GM11168 (cell line): ENCODE results near the gene TNFSF15.

Experiments
- in situ Hi-C: fragments of 300-500 bp; cut with MboI; formaldehyde crosslinking; loops from one replicate; pipeline ENCODE4 v1.12.0; 2022; ENCODE audit warnings: low sequenced_read_pairs; ENCODE audit not compliant: unreplicated experiment

Gene TNFSF15

DNA sequence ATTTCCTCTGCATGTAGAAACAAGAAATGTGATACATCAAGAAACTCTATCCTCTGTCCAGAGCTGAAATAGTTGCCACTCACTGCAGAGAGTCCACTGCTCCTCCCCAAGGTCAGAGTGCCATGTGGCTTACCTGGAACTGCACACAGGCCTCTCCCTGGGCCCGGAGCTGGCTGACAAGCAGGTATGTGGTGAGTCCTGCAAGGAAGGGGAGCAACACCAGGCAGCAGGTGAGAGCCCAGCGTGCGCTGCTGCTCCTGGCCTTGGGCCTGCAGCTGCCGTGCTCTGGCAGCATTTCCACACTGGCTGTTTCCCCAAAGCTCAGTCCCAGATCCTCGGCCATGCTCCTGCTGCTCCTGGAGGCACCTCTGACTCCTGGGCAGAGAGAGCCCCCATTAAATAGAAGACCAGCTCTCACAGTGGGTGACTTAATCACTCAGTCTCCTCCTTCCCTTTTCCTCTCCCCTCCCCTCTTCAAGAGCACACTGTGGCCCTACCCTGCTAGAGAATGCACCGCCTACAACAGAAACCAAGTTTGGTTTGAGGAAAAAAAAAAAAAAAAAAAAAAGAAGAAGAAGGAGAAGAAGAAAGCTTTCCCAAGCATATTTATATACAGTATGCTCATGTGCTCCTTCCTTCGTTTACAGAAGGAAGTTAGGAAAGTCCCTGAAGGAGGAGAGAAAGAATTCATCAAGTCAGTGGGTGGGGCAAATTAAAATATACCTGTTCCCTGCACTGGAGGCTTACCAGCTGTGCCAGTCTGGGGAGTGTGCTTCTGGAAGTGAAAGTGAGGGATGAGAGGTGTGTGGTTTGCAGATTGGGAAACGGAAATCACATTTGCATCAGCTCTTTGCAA is at the start of gene TNFSF15:
TSS of gene TNFSF15 (minus strand) at position 370 of the 856 bp plus-strand sequence. CDS start at position 343, 27 bp downstream.
- in situ Hi-C loops: no loop called here

DNA sequence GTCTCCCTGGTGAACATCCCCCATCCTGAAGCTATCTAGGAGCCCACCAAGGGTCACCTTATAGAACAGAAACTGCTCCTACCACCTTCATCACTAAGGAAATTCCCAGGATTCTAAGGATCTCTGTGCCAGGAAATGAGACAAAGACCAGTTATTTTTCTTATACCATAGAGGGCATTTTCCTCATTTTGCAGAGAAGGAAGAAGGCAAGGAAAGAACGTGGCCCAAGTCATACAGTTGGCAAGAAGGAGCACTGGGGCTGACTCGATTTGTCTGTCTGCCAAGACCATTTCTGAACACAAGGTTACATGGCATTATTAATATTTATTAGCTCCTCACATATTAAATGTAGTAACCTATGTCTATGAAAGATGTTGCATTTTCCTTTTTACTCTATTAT is 49.6 kb upstream of the TNFSF15 start:
- in situ Hi-C loops: no loop called here

DNA sequence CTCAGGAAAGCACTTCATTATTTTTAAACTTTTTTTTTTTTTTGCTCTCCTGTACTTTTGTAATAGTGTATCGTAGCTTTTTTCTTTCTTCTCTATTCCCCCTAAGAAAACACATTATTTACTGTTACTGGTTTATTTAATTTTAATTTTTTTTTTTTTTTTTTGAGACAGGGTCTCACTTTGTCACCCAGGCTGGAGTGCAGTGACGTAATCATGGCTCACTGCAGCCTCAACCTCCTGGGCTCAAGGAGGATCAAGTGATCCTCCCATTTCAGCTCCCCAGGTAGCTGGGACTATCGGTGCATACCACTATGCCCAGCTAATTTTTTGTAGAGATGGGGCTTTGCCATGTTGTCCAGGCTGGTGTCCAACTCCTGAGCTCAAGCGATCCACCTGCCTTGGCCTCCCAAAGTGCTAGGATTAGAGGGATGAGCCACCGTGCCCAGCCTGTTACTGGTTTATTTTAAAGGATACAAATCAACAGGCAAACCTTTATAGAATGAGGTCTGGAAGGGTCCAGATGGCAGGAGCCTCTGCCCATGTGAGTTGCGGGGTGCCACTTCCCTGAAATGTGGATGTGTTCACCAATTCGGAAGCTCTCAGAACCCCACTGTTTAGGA is 49.0 kb upstream of the TNFSF15 start:
- in situ Hi-C loops: no loop called here

DNA sequence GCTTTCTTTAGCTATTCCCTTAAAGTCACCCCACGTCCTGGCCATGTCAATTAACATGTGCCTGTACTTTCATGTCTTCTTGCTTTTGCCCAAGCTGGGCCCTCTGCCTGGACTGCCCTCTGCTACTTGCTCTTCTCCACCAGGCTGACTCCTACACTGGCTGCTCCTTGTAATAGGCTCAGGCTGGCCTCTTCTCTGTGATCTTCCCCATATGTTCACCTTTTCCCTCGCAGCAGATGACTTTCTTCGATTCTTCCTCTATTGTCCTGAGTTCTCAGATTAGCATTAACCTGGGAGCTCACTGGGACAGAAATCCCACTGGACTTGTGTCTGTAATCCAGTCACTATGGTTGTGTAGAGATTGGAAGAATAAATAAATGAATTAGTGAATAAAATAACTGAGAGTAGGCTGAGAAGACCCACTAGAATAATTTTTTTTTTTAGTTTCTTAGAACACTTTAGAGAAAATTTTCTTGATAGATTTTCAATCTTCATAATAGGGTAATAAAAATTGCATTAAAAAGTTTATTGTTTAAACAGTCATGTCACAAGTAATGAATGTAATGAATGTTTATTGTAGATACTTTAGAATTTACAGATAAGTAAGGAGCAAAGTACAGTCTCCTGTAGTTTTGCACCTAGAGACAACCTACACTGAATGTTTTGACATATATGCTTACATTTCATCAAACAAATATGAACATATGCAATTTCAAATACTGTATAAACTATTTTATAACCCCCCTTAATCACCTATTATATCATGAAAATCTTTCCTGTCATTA is 47.4 kb upstream of the TNFSF15 start:
- in situ Hi-C loops: no loop called here

DNA sequence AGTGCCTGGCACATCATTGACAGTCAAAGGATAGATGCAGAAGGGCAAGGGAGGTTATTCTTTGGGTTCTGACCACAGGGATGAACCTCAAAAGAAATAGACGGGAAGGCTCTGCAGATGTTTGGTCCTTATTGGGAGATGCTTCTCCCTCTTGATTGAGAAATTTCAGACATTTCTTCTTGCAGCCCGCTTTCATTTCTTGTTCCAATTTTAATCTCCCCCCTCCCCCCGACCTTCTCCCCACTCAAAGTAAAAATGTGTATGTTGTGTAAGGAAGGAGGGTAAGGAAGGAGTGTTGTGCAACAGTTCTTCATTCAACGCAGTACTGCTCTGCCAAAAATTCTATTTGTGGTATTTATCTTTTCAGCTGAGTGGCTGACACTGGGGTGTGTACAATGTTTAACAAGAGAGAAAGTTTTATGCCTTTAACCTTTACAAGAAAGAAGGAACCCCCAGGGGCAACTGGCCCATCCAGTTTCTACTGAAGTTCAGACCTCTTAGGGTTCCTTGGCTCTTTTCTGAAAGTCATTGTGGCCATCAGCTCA is 46.3 kb upstream of the TNFSF15 start:
- in situ Hi-C loops: no loop called here

DNA sequence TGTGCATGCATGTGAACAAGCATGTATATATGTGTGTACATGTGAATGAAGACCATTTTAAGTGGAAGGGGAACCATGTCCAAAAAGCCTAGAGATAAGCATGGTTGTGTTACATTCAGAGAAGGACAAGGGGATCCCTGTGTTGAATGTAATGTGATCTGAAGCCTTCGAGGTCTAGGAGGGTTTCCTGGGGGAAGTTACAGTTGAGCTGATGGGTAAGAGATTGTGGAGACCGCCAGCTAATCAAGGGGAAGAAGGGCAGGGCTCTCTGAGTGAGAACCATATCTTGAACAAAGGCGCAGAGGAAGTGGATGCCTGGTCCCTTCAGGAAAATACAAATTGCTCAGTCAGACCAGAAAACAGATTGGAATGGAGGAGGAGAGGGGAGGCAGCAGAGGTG is 45.5 kb upstream of the TNFSF15 start:
- in situ Hi-C loops: no loop called here

DNA sequence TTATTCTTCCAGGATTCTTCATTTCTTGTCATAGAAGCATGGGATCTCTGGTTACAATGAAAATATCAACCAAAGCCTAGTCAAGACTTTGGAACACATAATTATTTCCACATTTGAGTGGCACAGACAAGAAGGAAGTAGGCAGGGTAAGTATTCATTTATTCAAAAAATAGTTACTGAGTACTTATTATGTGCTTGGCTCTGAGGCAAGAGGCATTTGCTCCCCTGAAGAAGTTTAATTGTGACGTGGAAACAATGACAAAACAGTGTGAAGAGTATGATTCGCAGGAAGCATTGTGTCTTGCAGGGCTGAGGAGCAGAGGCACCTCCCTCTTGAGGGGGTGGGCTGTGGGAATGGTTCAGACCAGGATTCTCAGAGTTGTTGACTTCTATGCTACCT is 45.0 kb upstream of the TNFSF15 start:
- in situ Hi-C loops: no loop called here

DNA sequence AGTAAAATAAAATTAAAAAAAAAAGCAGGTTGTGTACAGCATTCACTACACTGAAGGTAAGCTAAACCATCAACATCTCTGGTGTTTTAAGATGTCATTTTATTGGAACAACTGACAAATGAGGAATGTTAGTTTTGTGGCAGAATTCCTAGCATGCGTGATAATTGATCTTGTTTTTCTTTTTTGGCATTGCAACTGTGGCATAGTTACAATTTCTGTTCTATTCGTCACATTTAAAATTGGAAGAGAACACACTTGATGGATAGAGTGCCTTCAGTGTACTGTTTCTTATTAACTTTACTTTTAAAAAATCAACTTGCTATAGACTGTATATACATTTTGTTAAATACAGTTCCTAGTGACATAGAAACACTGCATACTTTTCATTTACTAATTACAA is 43.6 kb upstream of the TNFSF15 start:
- in situ Hi-C loops: no loop called here

DNA sequence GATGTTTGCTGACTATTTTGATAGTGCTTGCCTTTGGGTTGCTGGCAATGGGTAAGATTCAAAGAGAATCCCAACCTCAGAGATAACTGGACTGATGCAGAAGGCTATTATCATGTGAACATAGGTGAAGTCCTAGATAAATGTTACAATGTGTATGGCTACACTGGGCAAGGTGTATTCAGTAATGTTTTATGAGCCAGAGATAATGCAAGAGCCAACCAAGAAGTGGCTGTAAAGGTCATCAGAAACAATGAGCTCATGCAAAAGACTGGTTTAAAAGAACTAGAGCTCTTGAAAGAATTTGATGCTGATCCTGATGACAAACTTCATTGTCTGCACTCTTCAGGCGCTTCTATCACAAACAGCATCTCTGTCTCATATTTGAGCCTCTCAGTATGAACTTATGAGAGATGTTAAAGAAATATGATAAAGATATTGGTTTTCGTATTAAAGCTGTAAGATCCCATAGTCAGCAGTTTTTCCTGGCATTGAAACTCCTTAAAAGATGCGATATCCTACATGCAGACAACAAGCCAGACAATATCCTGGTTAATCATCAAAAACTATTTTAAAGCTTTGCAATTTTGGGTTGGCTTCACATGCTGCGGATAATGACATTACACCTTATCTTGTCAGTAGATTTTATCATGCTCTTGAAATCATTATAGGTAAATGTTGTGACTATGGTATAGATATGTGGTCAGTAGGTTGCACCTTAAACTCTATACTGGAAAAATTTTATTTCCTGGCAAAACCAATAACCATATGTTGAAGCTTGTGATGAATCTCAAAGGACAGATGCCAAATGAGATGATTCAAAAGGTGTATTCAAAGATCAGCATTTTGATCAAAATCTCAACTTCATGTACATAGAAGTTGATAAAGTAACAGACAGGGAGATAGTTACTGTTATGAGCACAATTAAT is 41.9 kb upstream of the TNFSF15 start:
- in situ Hi-C loops: no loop called here

DNA sequence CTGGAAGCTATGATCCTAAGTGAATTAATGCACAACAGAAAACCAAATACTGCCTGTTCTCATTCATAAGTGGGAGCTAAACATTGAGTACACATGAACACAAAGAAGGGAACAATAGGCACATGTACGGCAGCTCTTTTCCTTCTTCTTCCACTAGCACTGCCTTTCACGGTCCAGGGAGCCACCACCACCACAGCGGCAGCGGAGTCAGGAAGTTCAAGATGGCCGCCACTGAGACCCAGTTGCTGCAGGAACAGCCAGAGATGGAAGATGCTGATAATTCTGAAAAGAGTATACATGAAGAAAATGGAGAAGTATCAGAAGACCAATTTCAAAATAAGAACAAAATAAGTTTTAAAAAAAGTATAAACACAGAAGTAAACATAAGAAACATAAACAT is 39.5 kb upstream of the TNFSF15 start:
- in situ Hi-C loops: no loop called here

DNA sequence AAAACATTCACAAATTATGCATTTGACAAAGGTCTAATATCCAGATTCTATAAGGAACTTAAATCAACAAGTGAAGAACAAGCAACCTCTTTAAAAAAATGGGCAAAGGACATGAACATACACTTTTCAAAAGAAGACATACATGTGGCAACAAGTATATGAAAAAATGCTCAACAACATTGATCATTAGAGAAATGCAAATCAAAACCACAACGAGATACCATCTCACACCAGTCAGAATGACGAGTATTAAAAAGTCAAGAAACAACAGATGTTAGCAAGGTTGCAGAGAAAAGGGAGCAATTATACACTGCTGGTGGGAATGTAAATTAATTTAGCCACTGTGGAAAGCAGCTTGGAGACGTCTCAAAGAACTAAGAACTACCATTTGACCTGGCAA is 38.9 kb upstream of the TNFSF15 start:
- in situ Hi-C loops: no loop called here

DNA sequence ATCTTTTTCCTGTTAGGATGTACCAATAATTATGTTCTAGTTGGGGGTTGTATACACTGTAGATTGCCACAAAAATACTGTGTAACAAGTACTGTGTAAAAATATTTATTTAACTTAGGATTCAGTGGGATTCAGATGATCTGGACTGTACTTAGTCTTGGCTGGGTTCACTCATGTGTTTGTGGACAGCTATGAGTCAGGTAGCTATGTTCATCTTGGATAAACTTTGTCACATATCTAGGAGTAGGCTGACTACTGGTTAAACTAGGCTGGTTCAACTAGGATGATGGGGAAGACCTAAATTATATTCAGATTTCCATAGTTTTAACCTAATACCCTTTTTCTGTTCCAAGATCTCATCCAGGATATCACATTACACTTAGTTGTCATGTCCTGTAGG is 32.1 kb upstream of the TNFSF15 start:
- in situ Hi-C loops: no loop called here

DNA sequence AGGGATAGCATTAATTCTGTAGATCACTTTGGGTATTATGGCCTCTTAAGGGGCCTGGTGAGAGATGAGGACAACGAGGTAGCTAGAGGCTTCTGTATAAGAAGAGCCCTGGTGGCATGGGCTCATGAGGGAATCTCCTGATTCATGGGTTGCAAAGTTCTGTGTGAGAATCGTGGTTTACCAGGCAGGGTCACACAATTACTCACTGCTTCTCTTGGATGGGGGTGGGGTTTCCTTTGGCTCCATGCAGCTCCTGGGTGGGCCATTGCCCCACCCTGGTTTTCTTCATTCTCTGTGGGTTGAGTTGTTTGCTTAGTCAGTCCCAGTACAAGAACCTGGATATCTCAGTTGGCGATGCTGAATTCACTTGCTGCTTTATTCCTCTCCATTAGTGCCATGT is 30.9 kb upstream of the TNFSF15 start:
- in situ Hi-C loops: no loop called here

DNA sequence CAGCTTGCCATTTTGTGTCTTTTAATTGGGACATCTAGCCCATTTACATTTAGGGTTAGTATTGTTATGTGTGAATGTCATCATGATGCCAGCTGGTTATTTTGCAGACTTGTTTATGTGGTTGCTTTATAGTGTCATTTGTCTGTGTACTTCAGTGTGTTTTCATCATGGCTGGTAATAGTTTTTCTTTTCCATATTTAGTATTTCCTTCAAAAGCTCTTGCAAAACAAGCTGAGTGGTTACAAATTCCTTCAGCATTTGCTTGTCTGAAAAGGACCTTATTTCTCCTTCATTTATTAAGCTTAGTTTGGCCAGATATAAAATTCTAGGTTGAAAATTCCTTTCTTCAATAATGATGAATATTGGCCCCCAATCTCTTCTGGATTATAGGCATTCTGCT is 28.5 kb upstream of the TNFSF15 start:
- in situ Hi-C loops: no loop called here

DNA sequence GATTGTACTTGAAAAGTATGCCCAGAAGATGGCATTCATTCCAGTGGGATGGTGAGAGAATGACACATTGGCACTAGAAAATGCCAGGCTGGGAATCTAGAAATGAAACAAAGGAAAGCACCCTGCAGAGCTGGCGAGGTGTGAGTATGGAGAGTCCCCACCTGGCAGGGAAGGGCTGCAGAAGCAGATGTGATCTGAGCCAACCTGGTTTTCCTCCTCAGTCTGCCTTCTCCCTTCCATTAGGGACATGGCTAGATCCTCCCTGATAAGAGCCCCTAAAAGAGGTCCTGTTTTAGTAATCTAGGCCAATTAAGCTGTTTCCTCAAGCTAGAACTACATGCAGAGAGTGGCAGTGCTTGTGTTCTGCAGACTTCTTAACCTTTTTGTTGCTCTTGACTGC is 24.7 kb upstream of the TNFSF15 start:
- in situ Hi-C loops: no loop called here

DNA sequence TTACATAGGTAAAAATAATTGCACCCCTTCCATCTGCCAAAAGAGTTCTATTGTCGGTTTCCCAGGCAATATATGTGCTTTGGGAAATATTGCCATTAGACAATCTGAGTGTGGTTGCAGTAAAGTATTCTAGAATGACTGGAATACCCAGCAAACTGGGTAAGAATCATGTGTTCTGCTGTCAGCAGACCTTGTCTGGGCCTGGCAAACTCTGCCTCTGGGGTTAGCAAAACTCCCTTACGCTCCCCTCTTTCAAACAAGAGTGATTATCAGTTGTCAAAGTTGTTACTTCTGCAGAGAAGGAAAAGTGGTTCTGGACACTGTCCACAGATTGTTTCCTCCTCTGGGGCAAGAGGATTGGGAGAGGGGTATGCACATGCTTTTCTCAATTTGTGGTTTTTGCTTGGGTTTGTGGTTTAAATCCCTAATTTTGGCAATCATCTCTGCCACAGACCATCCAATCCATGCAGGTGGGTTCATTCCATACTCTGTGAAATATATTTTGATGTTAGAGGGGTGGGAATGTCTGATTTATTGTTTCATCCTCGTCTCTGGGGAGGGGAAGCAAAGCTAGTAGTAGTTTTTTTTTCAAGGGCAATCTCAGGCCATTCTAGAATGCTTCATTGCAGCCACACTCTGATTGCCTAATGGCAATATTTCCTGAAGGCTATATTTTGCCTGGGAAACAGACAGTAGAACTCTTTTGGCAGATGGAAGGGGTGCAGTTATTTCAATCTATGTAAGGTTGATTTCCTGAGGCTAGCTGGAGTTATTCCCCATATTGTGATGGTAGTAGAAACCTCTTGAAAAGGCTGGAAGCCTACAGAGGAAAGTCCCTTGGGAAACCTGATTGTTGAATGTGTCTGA is 24.0 kb upstream of the TNFSF15 start:
- in situ Hi-C loops: no loop called here

DNA sequence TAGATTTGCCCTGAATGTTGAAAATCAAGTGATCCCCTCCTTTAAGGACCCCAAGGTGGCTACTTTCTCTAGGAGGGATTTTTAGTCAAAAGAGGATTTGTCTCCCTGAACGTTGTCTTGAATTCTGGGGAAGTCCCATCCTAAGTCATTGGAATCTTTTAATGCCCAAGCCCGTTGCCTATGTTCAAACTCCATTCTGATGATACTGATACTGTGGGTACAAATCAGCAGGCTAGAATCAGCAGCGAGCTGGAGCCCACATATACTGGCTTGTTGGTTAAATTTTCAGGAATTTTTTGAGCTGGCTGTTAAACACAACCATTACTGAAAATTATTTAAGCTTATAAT is 22.4 kb upstream of the TNFSF15 start:
- in situ Hi-C loops: no loop called here

DNA sequence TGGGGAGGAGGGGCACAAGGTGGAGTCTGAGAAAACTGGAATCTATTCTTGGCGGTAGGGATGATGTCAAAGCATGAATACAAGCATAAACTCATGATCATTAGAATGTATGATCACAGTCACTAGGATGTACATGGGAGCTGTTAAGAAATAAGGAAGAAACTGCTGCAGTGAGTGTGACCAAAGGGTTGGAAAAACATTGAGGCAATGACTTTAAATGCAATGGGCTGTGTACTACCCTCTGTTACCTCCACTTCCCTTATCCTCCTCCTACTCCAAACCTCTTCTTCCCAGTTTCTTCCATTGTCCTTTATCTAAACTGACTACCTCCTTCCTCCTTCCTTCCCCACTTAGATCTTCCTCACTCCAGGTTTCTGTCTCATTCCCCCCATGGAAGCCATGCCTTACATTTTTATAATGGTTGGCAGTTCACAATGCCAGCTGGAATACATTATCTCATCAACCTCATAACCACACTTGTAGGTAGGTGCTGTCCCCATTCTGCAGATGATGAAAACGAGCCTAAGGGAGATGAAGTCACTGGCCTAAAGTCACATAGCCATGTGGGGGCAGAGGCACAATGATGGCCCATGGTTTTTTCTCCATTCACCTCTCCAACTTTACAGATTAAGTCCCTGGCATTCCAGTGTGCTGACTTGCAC is 21.9 kb upstream of the TNFSF15 start:
- in situ Hi-C loops: no loop called here

DNA sequence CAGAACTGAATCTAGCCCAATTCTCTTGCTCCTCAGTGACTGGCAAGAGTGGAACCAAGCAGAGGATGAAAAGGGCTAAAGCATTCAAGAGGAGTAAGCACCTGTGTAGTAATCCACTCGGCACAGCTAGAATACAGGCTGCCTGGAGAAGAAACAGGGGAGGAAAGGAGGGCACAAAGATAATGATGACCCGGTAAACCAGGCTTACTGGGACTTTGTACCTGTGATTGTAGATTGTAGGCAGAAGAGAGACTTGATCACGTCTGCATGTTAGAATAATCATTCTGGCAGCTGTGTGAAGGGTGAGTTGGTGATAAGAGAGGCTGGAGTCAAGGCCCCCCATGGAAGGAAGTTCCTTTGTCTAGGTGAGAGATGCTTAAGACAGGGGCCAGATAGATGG is 20.6 kb upstream of the TNFSF15 start:
- in situ Hi-C loops: no loop called here
